HepG2 (cell line): ENCODE measurements around the gene RAB40C. TPM values are rescaled to one million over a fixed set of nuclear protein-coding genes. Genes with fewer than 3 reads are reported as not detected.

Experiments
- ATAC-seq: fragments of 200-7000 bp; cut with Tn5 transposase; 3 replicates; pipeline ENCODE4 v1.9.1; 2020; ENCODE audit warnings: mild to moderate bottlenecking, moderate library complexity
- BruUV-seq: library from RNA; stranded (reverse); fragments of 400-500 nt; replicated peaks from 2 replicates; lab custom pipeline; 2021; lab: Mats Ljungman, UMichigan
- CTCF ChIA-PET: fragments of 300-600 bp; formaldehyde crosslinking; extraction: SDS; loops from one replicate; lab custom pipeline; 2021; ENCODE audit warnings: low total read pairs, inconsistent platforms, low intra/inter-chr PET ratio; lab: Yijun Ruan, JAX
- POLR2A ChIA-PET: fragments of 350-600 bp; sonication (Branson Sonifier 250); formaldehyde crosslinking; loops from one replicate; lab custom pipeline; 2020; ENCODE audit warnings: antibody characterized with exemption, inconsistent platforms; lab: Yijun Ruan, JAX
- DNase-seq: peaks from one replicate; pipeline ENCODE4 v3.0.0-alpha.2; 2015; ENCODE audit warnings: low spot score
- FAIRE-seq: peaks from 3 replicates; lab custom pipeline; 2011; peaks lifted over from hg19 to GRCh38; lab: Jason Lieb, UNC
- H2AFZ ChIP-seq: one replicate; pipeline ENCODE4 v1.6.1; 2011; ENCODE audit warnings: low read length, inconsistent platforms
- H3K27ac ChIP-seq: fragments of 300-600 bp; 3 replicates; pipeline ENCODE4 v1.8.0; 2011; ENCODE audit warnings: mixed run types, mild to moderate bottlenecking, mixed read lengths, low read length, inconsistent platforms; ENCODE audit not compliant: insufficient read depth; ENCODE audit errors: extremely low read length
- H3K27me3 ChIP-seq, 2 experiments: fragments of 200-600 bp in 1 of 2; 2 replicates in 1 of 2; 3 replicates in 1 of 2; pipeline versions ENCODE4 v1.6.0 to v1.8.0; 2011; ENCODE audit warnings: low read length in 2 of 2, mild to moderate bottlenecking in 2 of 2, moderate library complexity in 2 of 2, inconsistent platforms in 1 of 2; ENCODE audit not compliant: insufficient read depth in 2 of 2, control insufficient read depth in 1 of 2
- H3K36me3 ChIP-seq, 2 experiments: fragments of 200-600 bp in 1 of 2; replicated peaks in 1 of 2; 2 replicates in 1 of 2; 3 replicates in 1 of 2; pipeline versions ENCODE4 v1.5.1 to v1.8.0; 2011; ENCODE audit warnings: low read length in 2 of 2, inconsistent platforms in 1 of 2; ENCODE audit not compliant: insufficient read depth in 2 of 2, control insufficient read depth in 1 of 2
- H3K4me1 ChIP-seq: 2 replicates; pipeline ENCODE4 v1.5.1; 2012; ENCODE audit warnings: low read length, inconsistent platforms; ENCODE audit not compliant: insufficient read depth
- H3K4me2 ChIP-seq: 2 replicates; pipeline ENCODE4 v1.6.0; 2011; ENCODE audit warnings: low read depth, low read length, inconsistent platforms
- H3K4me3 ChIP-seq, 3 experiments: fragments of 200-600 bp in 1 of 3; sonication (generic), shearing (Covaris generic) in 1 of 3; replicated peaks in 1 of 3; 2 replicates each; pipeline ENCODE4 v1.5.1; 2011 to 2016; ENCODE audit warnings: low read length in 3 of 3, inconsistent platforms in 2 of 3, low read depth in 2 of 3, mild to moderate bottlenecking in 2 of 3, control low read depth in 1 of 3, mixed read lengths in 1 of 3; ENCODE audit not compliant: insufficient read depth in 1 of 3
- H3K79me2 ChIP-seq: one replicate; pipeline ENCODE4 v1.6.1; 2011; ENCODE audit warnings: low read length, inconsistent platforms; ENCODE audit not compliant: insufficient read depth
- H3K9ac ChIP-seq: 2 replicates; pipeline ENCODE4 v1.6.0; 2011; ENCODE audit warnings: mild to moderate bottlenecking, low read depth, low read length, inconsistent platforms; ENCODE audit not compliant: insufficient read depth
- H3K9me3 ChIP-seq: 2 replicates; pipeline ENCODE4 v1.5.1; 2012; ENCODE audit warnings: mild to moderate bottlenecking, low read length
- H4K20me1 ChIP-seq: 2 replicates; pipeline ENCODE4 v1.6.0; 2011; ENCODE audit warnings: inconsistent platforms, mild to moderate bottlenecking, low read length, moderate library complexity; ENCODE audit not compliant: insufficient read depth
- AGO1 ChIP-seq: fragments of 200-400 bp; formaldehyde crosslinking; IDR thresholded peaks from 2 replicates; pipeline ENCODE4 v1.6.1; 2017; ENCODE audit warnings: mild to moderate bottlenecking, low read depth, low read length, moderate library complexity; ENCODE audit not compliant: poor library complexity, severe bottlenecking
- ATF3 ChIP-seq: sonication (generic); formaldehyde crosslinking; IDR thresholded peaks from 2 replicates; pipeline ENCODE4 v1.4.0; 2020; ENCODE audit warnings: missing genetic modification reagents
- E2F1 ChIP-seq: sonication (generic); formaldehyde crosslinking; IDR thresholded peaks from 2 replicates; pipeline ENCODE4 v1.5.0; 2020; ENCODE audit warnings: missing genetic modification reagents
- GTF3A ChIP-seq: sonication (generic); formaldehyde crosslinking; conservative IDR thresholded peaks from 2 replicates; pipeline ENCODE4 v1.4.0; 2020; ENCODE audit warnings: mild to moderate bottlenecking, missing genetic modification reagents
- KLF16 ChIP-seq, 2 experiments: sonication (generic) in 1 of 2; formaldehyde crosslinking in 1 of 2; IDR thresholded peaks; 2 replicates each; pipeline versions ENCODE4 v1.6.1 to v1.8.0; 2016 to 2023; ENCODE audit warnings: missing genetic modification reagents in 2 of 2, missing compliant biosample characterization in 1 of 2
- PPARG ChIP-seq: conservative IDR thresholded peaks from 2 replicates; pipeline ENCODE4 v1.6.1; 2016; ENCODE audit warnings: missing biosample characterization, missing genetic modification reagents
- ZFP90 ChIP-seq: sonication (generic); formaldehyde crosslinking; IDR thresholded peaks from 2 replicates; pipeline ENCODE4 v1.8.0; 2022; ENCODE audit warnings: missing genetic modification reagents, mild to moderate bottlenecking, inconsistent platforms, borderline replicate concordance
- ZFP91 ChIP-seq: sonication (generic); formaldehyde crosslinking; IDR thresholded peaks from 2 replicates; pipeline ENCODE4 v1.9.0; 2022; ENCODE audit warnings: missing genetic modification reagents, mild to moderate bottlenecking, borderline replicate concordance
- ZNF276 ChIP-seq: sonication (generic); formaldehyde crosslinking; IDR thresholded peaks from 2 replicates; pipeline ENCODE4 v1.4.0; 2020; ENCODE audit warnings: mild to moderate bottlenecking, low read depth, missing genetic modification reagents
- ZNF343 ChIP-seq: sonication (generic); formaldehyde crosslinking; IDR thresholded peaks from 2 replicates; pipeline ENCODE4 v1.4.0; 2020; ENCODE audit warnings: mild to moderate bottlenecking, missing genetic modification reagents
- ZNF496 ChIP-seq: sonication (generic); formaldehyde crosslinking; IDR thresholded peaks from 2 replicates; pipeline ENCODE4 v1.8.1; 2023; ENCODE audit warnings: mild to moderate bottlenecking, moderate library complexity, missing genetic modification reagents; ENCODE audit not compliant: insufficient replicate concordance
- ZNF597 ChIP-seq: sonication (generic); formaldehyde crosslinking; IDR thresholded peaks from 2 replicates; pipeline ENCODE4 v1.5.0; 2020; ENCODE audit warnings: missing genetic modification reagents
- ZNF788 ChIP-seq: sonication (generic); formaldehyde crosslinking; IDR thresholded peaks from 2 replicates; pipeline ENCODE4 v1.5.0; 2020; ENCODE audit warnings: mild to moderate bottlenecking, missing genetic modification reagents, borderline replicate concordance
- WGBS: methylation state at CpG from one replicate; pipeline ENCODE4 v1.1.6; 2017; ENCODE audit warnings: low lambda C conversion rate; 5-methylcytosine and 5-hydroxymethylcytosine counted together
- in situ Hi-C: cut with HindIII; loops from 2 replicates; pipeline ENCODE4 v1.10.0; 2017; ENCODE audit warnings: low pct_unique_long_range_greater_than_20kb; ENCODE audit not compliant: extremely low pct_ligation_motif_present
- intact Hi-C: fragments of 100-400 bp; cut with micrococcal nuclease; formaldehyde crosslinking; loops from one replicate; pipeline ENCODE4 v1.10.0; 2022; ENCODE audit not compliant: unreplicated experiment
- polyA plus RNA-seq, 8 experiments: library from polyadenylated mRNA; depleted of rRNA in 3 of 8; stranded (reverse) in 7 of 8; unstranded in 1 of 8; fragments of >200 nt; fragmentation: Illumina TruSeq in 4 of 8; extraction: Trizol in 4 of 8; gene quantifications; 2 replicates each; pipeline versions ENCODE4 v1.2.1 to v1.2.3, GENCODE V29; 2011 to 2016; ENCODE audit warnings: low read depth in 4 of 8, missing spikeins in 1 of 8, mixed read lengths in 1 of 8; ENCODE audit not compliant: insufficient read depth in 1 of 8
- total RNA-seq, 5 experiments: library from RNA; depleted of rRNA; stranded (reverse); fragments of >200 nt; fragmentation: Illumina TruSeq; extraction: Trizol; gene quantifications; 2 replicates each; pipeline ENCODE4 v1.2.3, GENCODE V29; 2016; ENCODE audit warnings: low read depth in 1 of 5

Gene RAB40C
- total and polyA plus RNA-seq, 2 of the 13 experiments (the other 11 are each of a cell fraction or from before 2014, with no cell fraction given): 7.7 to 11.5 TPM

- Histone ChIP-seq H3K4me2 (peak overlapping the region; percentile 54), H4K20me1 (peaks cover 4% of the 10 kb centered on the region; the same call in 1 of the 2 replicates), H3K9ac (peak overlapping the region; percentile 7; the same call in 1 of the 2 replicates), H3K4me3 (peak overlapping the region in 2 of 3 experiments; percentile 8 to 31; a peak in 1 of 6 replicates), H3K27me3 (no peaks in the 10 kb centered on the region), H3K4me1 (peaks cover 78% of the 10 kb centered on the region), H3K79me2 (peaks cover 31% of the 10 kb centered on the region), H3K27ac (peak overlapping the region; percentile 62), H3K9me3 (no peaks in the 10 kb centered on the region), H3K36me3 (no peaks in the 10 kb centered on the region), H2AFZ (no peak overlapping the region)
- in situ Hi-C loops (no loop called here), intact Hi-C loops (loop anchor here (10.0 kb wide), 1 partner anchor 61 kb away; no protein-coding TSS in a partner anchor)
- POLR2A ChIA-PET: interaction anchor here (0.6 kb wide), 1 partner anchor 10 kb away, joined by 3 read pairs; the partner anchor contains the start of gene METTL26
- CTCF ChIA-PET: no interaction called here
- BruUV-seq: no TSS peak
- 81% methylated on average over 20 of the region's 32 CpGs for WGBS
- FAIRE-seq: peak; percentile 79
- DNase-seq: peak; percentile 65
- ATAC-seq: peak; percentile 9; the same call in 2 of the 3 replicates
- TF ChIP-seq E2F1 (CRISPR knock-in tag) (no peak), ZNF788 (CRISPR knock-in tag) (peak; percentile 78; the same call in 1 of the 2 replicates), ZNF496 (CRISPR knock-in tag) (no peak), ZNF597 (CRISPR knock-in tag) (no peak), ZFP91 (CRISPR knock-in tag) (peak; percentile 72), AGO1 (peak; percentile 95), ZFP90 (CRISPR knock-in tag) (no peak), PPARG (CRISPR knock-in tag) (peak; percentile 100), GTF3A (CRISPR knock-in tag) (no peak), ZNF343 (CRISPR knock-in tag) (no peak), KLF16 (CRISPR knock-in tag; IDR thresholded peaks at IDR 0.05) (peak in 1 of 2 experiments; percentile 47; a peak in 1 of 4 replicates), ZNF276 (CRISPR knock-in tag) (no peak), ATF3 (CRISPR knock-in tag) (no peak)
Observed at GRCh38 chr16:645852-646678, 56.2 kb downstream of the RAB40C start.
